ENCODE results near the gene EZR. TPM values are rescaled to one million over a fixed set of nuclear protein-coding genes. Genes with fewer than 3 reads are reported as not detected.

Gene EZR
- total and polyA plus RNA-seq, 9 of the 15 experiments (the other 6 are each of a cell fraction or from before 2014, with no cell fraction given): 36.5 to 162 (median 104) TPM

- TF ChIP-seq CREB3 (tag; conservative IDR thresholded peaks at IDR 0.05; ENCODE audit: low read depth) (0 out of 2 replicates have a peak, but pooled peaks have one; percentile 59), RBFOX2 (IDR thresholded peaks at IDR 0.05; ENCODE audit: low read depth, low read length) (no peak), NCOR1 (IDR thresholded peaks at IDR 0.05) (no peak), NFRKB (IDR thresholded peaks at IDR 0.05; ENCODE audit: low read depth) (0 out of 2 replicates have a peak, but pooled peaks have one; percentile 24), STAG1 (CRISPR knock-in tag; IDR thresholded peaks at IDR 0.05; ENCODE audit: borderline replicate concordance) (no peak), SMARCA5 (IDR thresholded peaks at IDR 0.05) (no peak), ZNF561 (CRISPR knock-in tag; conservative IDR thresholded peaks at IDR 0.05) (no peak), WHSC1 (IDR thresholded peaks at IDR 0.05; ENCODE audit: low read length) (no peak), SPI1 (IDR thresholded peaks at IDR 0.05; ENCODE audit: borderline replicate concordance, low read depth, low read length) (peak; percentile 69; the same call in 1 of the 2 replicates), TARDBP (IDR thresholded peaks at IDR 0.05) (no peak), NR2C1 (IDR thresholded peaks at IDR 0.05) (no peak), NR2C1 (tag; IDR thresholded peaks at IDR 0.05) (peak; percentile 11; the same call in 1 of the 2 replicates), EGR1 (conservative IDR thresholded peaks at IDR 0.05) (0 out of 2 replicates have a peak, but pooled peaks have one; percentile 10)
- TF ChIP-seq, protein P1, sequence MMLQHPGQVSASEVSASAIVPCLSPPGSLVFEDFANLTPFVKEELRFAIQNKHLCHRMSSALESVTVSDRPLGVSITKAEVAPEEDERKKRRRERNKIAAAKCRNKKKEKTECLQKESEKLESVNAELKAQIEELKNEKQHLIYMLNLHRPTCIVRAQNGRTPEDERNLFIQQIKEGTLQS (IDR thresholded peaks at IDR 0.05): no peak
- TF ChIP-seq, protein P1 (CRISPR knock-in tag; conservative IDR thresholded peaks at IDR 0.05): no peak; the same call in 1 of the 2 replicates
- TF ChIP-seq, protein P2, sequence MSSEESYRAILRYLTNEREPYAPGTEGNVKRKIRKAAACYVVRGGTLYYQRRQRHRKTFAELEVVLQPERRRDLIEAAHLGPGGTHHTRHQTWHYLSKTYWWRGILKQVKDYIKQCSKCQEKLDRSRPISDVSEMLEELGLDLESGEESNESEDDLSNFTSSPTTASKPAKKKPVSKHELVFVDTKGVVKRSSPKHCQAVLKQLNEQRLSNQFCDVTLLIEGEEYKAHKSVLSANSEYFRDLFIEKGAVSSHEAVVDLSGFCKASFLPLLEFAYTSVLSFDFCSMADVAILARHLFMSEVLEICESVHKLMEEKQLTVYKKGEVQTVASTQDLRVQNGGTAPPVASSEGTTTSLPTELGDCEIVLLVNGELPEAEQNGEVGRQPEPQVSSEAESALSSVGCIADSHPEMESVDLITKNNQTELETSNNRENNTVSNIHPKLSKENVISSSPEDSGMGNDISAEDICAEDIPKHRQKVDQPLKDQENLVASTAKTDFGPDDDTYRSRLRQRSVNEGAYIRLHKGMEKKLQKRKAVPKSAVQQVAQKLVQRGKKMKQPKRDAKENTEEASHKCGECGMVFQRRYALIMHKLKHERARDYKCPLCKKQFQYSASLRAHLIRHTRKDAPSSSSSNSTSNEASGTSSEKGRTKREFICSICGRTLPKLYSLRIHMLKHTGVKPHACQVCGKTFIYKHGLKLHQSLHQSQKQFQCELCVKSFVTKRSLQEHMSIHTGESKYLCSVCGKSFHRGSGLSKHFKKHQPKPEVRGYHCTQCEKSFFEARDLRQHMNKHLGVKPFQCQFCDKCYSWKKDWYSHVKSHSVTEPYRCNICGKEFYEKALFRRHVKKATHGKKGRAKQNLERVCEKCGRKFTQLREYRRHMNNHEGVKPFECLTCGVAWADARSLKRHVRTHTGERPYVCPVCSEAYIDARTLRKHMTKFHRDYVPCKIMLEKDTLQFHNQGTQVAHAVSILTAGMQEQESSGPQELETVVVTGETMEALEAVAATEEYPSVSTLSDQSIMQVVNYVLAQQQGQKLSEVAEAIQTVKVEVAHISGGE (CRISPR knock-in tag; IDR thresholded peaks at IDR 0.05): no peak
- TF ChIP-seq, protein P3, sequence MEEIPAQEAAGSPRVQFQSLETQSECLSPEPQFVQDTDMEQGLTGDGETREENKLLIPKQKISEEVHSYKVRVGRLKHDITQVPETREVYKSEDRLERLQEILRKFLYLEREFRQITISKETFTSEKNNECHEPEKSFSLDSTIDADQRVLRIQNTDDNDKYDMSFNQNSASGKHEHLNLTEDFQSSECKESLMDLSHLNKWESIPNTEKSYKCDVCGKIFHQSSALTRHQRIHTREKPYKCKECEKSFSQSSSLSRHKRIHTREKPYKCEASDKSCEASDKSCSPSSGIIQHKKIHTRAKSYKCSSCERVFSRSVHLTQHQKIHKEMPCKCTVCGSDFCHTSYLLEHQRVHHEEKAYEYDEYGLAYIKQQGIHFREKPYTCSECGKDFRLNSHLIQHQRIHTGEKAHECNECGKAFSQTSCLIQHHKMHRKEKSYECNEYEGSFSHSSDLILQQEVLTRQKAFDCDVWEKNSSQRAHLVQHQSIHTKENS (CRISPR knock-in tag; IDR thresholded peaks at IDR 0.05): 0 out of 2 replicates have a peak, but pooled peaks have one; percentile 6
These were observed 6.1 kb upstream of the EZR start (continued) for GRCh38 chr6:158825038-158825950.
